OCI-LY3 (cell line): Measurements from ENCODE around the gene GPATCH1.

Source experiments
- EZH2phosphoT487 ChIP-seq: fragments of 200-600 bp; shearing (Covaris generic); IDR thresholded peaks from 2 replicates; pipeline ENCODE4 v1.6.1; 2018; ENCODE audit warnings: antibody characterized with exemption, mixed run types, low read depth
- TF ChIP-seq, protein P1 (sequence below): fragments of 200-600, 300-600 bp; sonication (generic); IDR thresholded peaks from 2 replicates; pipeline ENCODE4 v1.5.1; 2014; ENCODE audit warnings: antibody characterized with exemption, low read length, low read depth

DNA sequence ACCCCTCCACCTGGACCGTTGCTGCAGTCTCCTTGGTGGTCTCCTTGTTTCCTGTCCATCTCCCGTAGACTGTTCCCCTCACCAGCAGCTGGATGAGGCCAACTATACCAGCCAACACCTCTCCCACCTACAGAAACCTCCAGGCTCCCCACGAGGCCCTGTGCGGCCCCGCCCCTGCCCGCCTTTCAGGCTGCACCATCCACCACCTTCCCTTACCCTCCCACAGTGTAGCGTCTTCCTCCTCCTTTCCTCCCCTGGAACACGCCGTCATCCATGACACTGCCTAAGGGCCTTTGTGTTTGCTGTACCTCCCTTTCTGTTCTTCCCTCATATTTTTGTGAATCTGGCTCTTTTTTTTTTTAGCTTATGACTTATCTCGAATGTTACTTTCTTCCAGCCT is 27.2 kb downstream of the GPATCH1 start:
- TF ChIP-seq, protein P1, sequence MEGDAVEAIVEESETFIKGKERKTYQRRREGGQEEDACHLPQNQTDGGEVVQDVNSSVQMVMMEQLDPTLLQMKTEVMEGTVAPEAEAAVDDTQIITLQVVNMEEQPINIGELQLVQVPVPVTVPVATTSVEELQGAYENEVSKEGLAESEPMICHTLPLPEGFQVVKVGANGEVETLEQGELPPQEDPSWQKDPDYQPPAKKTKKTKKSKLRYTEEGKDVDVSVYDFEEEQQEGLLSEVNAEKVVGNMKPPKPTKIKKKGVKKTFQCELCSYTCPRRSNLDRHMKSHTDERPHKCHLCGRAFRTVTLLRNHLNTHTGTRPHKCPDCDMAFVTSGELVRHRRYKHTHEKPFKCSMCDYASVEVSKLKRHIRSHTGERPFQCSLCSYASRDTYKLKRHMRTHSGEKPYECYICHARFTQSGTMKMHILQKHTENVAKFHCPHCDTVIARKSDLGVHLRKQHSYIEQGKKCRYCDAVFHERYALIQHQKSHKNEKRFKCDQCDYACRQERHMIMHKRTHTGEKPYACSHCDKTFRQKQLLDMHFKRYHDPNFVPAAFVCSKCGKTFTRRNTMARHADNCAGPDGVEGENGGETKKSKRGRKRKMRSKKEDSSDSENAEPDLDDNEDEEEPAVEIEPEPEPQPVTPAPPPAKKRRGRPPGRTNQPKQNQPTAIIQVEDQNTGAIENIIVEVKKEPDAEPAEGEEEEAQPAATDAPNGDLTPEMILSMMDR = no peak
- no peak for TF ChIP-seq EZH2phosphoT487
